AG10803 (cell line): Measurements from ENCODE around the gene SLC35C1.
A peak's percentile ranks its signal among the peaks of the same experiment; 100 is the strongest.

ENCODE experiments used
- DNase-seq: peaks from one replicate; pipeline ENCODE4 v3.0.0; 2010; ENCODE audit warnings: low read depth
- H3K4me3 ChIP-seq: 2 replicates; pipeline ENCODE4 v1.5.1; 2011; ENCODE audit warnings: mild to moderate bottlenecking, low read length, control low read depth
- TF ChIP-seq, protein P1 (sequence below): conservative IDR thresholded peaks from 2 replicates; pipeline ENCODE4 v1.5.1; 2011; ENCODE audit warnings: mild to moderate bottlenecking, low read length, control low read depth, inconsistent platforms

SLC35C1 gene

DNA sequence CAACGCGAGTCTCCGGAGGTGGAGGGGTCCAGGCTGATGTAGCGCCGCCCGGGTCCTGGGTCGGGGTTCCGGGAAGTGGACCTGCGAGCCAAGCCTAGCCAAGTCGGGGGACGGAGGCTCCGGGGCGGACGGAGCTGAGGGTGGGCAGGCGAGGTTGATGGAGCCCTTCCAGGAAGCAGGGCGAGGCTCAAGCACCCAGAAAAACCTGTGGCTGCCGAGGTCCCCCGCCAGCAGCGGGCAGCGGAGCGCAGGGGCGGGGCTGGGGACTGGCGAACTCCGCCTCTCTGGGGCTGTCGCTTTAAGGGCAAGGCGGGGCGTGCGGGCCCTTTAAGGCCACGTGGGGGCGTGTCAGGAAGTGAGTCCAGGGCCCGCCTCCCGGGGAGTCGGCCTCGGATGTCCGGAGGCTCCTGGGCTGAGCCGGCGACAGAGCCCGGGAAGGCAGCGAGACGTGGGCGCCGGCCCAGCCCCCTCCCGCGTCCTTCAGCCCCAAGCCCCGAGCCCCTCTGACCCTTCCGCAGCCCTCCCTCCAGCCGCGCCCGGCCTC, at the start of gene SLC35C1:
Gene SLC35C1 (plus strand): TSS at position 389 of the 544 bp plus-strand sequence. CDS start 653 bp downstream, outside the sequence.
- peak; percentile 93 for DNase-seq
- TF ChIP-seq, protein P1, sequence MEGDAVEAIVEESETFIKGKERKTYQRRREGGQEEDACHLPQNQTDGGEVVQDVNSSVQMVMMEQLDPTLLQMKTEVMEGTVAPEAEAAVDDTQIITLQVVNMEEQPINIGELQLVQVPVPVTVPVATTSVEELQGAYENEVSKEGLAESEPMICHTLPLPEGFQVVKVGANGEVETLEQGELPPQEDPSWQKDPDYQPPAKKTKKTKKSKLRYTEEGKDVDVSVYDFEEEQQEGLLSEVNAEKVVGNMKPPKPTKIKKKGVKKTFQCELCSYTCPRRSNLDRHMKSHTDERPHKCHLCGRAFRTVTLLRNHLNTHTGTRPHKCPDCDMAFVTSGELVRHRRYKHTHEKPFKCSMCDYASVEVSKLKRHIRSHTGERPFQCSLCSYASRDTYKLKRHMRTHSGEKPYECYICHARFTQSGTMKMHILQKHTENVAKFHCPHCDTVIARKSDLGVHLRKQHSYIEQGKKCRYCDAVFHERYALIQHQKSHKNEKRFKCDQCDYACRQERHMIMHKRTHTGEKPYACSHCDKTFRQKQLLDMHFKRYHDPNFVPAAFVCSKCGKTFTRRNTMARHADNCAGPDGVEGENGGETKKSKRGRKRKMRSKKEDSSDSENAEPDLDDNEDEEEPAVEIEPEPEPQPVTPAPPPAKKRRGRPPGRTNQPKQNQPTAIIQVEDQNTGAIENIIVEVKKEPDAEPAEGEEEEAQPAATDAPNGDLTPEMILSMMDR: 0 out of 2 replicates have a peak, but pooled peaks have one; percentile 13
- H3K4me3 ChIP-seq: peak within 1 kb of the TSS; percentile 90

DNA sequence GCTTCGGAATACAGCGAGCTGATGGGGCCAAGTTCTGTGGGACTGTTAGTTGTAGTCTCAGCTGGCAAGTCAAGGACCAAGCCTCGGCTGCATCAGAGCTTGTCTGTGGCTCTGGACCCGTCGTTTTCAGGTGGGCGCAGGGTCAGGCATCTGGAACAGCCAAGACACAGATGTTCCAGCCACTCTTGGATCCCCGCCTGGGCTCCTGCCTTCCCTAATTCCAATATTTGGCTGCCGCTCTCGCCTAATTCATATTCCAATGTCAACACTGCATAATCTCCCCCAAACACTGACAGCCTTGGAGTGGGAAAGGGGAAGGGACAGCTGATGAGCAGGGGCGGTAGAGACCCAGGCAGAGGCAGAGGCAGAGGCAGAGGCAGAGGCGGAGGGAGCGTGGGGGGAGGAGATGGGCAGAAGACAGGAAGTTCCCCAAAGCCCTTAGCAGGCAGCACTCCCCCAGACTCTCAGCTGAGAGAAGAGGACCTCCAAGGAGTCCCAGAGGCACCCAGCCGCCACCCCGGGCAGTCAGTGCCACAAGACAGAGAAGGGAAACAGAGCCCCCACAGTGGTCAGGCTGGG, 49.6 kb upstream of the SLC35C1 start:
- H3K4me3 ChIP-seq: no peak overlapping the region
- DNase-seq: no peak
- TF ChIP-seq, protein P1: no peak

DNA sequence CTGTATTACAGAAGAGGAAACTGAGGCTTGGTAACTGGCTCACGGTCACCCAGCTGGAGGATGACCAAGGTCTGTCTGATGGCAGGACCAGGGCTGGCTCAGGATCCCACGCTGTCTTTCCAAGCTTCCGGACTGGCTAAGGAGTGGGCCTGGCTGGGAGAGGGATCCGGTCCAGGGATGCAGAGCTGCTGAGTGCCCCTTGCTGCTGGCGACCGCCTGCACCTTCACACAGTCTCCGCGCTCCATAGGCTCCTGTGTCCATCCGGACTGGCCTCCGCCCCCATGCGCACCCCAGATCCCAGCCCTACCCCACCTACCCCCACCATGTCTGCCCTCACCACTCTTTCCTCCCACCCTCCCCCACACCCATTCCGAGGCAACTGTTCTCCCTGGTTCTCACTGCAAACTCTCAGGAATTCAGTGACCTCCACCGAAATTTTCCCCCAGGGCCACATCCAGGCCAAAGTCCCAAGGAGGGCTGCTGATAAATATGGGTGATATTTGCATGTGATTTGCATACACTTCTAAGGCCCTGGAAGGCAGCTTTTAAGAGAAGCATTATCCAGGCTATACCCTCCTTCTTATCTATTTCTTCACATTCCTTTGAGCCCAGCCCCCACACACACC, 48.5 kb upstream of the SLC35C1 start:
- TF ChIP-seq, protein P1: no peak
- DNase-seq: no peak
- no peak overlapping the region for H3K4me3 ChIP-seq

DNA sequence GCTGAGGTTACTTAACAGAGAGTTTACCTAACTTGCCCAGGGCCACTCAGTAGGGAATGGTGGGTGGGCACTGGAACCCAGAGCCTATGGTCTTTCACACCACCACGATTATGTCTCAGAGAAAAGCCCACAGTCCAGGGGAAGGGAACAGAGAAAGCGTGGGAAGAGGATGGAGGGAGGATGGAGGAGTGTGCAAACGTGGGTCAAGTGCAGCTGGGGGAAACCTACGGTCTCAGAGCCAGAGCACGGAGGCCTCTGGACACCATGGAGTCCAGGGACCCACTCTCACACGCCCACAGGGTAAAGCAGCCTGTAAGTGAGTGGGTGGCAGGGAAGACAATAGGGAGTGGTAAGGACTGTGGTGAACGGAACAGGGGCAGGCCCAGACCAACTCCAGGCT, 47.3 kb upstream of the SLC35C1 start:
- no peak overlapping the region for H3K4me3 ChIP-seq
- no peak for DNase-seq
- TF ChIP-seq, protein P1: no peak

DNA sequence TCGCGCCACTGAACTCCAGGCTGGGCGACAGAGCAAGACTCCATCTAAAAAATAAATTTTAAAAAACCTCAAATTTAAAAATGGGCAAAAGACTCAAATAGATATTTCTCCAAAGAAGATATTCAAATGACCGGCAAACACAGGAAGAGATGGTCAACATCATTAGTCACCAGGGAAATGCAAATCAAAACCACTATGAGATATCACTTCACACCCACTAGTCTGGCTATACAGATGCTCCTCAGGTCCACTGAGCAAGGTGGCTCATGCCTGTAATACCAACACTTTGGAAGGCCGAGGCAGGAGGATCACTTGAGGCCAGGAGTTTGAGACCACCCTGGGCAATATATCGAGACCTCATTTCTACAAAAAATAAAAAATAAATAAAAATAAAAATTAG, 43.3 kb upstream of the SLC35C1 start:
- H3K4me3 ChIP-seq: no peak overlapping the region
- TF ChIP-seq, protein P1: no peak
- no peak for DNase-seq

DNA sequence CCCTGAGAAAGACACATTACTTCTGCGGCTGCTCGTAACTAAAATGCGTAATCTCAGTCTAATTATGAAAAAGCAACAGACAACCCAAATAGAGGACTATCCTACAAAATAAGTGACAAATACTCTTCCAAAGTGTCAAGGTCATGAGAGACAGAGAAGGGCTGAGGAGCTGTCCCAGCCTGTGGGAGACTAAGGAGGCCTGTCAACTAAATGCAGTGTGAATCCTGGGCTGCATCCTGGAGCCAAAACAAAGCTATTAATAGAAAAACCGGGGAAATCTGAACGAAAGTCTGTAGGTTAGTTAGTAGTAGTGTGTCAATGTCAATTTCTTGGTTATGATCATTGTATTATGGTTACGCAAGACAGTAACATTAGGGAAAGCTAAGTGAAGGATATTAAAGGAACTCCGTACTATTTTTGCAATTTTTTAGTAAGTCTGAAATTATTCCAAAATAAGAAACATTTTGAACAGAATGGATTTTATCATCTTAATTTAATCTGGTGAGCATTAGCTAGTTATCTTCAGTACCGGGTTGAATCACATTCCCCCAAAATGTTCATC, 39.8 kb upstream of the SLC35C1 start:
- H3K4me3 ChIP-seq: no peak overlapping the region
- TF ChIP-seq, protein P1: no peak
- DNase-seq: no peak
